Endodermal cell (in vitro differentiated cells): ENCODE data around the gene XYLT1. TPM values are rescaled to one million over a fixed set of nuclear protein-coding genes. Genes with fewer than 3 reads are reported as not detected.
A peak's percentile ranks its signal among the peaks of the same experiment; 100 is the strongest.

ENCODE experiments used
- DNase-seq: peaks from one replicate; pipeline ENCODE4 v3.0.0-alpha.2; 2017
- H3K27ac ChIP-seq: 2 replicates; pipeline ENCODE4 v1.5.1; 2013; ENCODE audit warnings: mild to moderate bottlenecking, low read depth, low read length, moderate library complexity
- H3K27me3 ChIP-seq: 2 replicates; pipeline ENCODE4 v1.6.1; 2013; ENCODE audit warnings: mild to moderate bottlenecking, low read length, moderate library complexity; ENCODE audit not compliant: insufficient read depth, control insufficient read depth, poor library complexity, severe bottlenecking
- H3K36me3 ChIP-seq: 2 replicates; pipeline ENCODE4 v1.7.0; 2013; ENCODE audit warnings: mild to moderate bottlenecking, low read length, moderate library complexity; ENCODE audit not compliant: control insufficient read depth, insufficient read depth
- H3K4me1 ChIP-seq: one replicate; pipeline ENCODE4 v1.7.0; 2013; ENCODE audit warnings: low read length; ENCODE audit not compliant: control insufficient read depth, insufficient read depth
- H3K4me3 ChIP-seq: 2 replicates; pipeline ENCODE4 v1.5.1; 2013; ENCODE audit warnings: mild to moderate bottlenecking, low read length, moderate library complexity
- H3K9ac ChIP-seq: 2 replicates; pipeline ENCODE4 v1.6.1; 2013; ENCODE audit warnings: mild to moderate bottlenecking, low read length, moderate library complexity; ENCODE audit not compliant: poor library complexity, severe bottlenecking; ENCODE audit errors: extremely low read depth
- H3K9me3 ChIP-seq: 2 replicates; pipeline ENCODE4 v1.6.1; 2013; ENCODE audit warnings: mild to moderate bottlenecking, low read length, moderate library complexity; ENCODE audit not compliant: control insufficient read depth
- H3K27ac Mint-ChIP-seq: 2 replicates; pipeline ENCODE4 v1.8.0; 2020; ENCODE audit warnings: mixed read lengths
- H3K27me3 Mint-ChIP-seq: 2 replicates; pipeline ENCODE4 v1.8.0; 2021; ENCODE audit warnings: mild to moderate bottlenecking, mixed read lengths; ENCODE audit not compliant: insufficient read depth
- H3K36me3 Mint-ChIP-seq: 2 replicates; pipeline ENCODE4 v1.8.0; 2020; ENCODE audit warnings: low read depth, mixed read lengths
- H3K4me1 Mint-ChIP-seq: 2 replicates; pipeline ENCODE4 v1.8.0; 2020; ENCODE audit warnings: mixed read lengths
- H3K4me3 Mint-ChIP-seq: 2 replicates; pipeline ENCODE4 v1.8.0; 2020; ENCODE audit warnings: mild to moderate bottlenecking, moderate library complexity, mixed read lengths
- H3K9me3 Mint-ChIP-seq: 2 replicates; pipeline ENCODE4 v1.8.0; 2020; ENCODE audit warnings: mild to moderate bottlenecking, mixed read lengths
- WGBS, 2 experiments: methylation state at CpG; one replicate each; pipeline versions ENCODE4 v1.1.5 to v1.1.7; 2013; ENCODE audit warnings: missing lambda C conversion rate in 2 of 2, mixed read lengths in 1 of 2; ENCODE audit not compliant: insufficient coverage in 1 of 2, insufficient read length in 1 of 2; 5-methylcytosine and 5-hydroxymethylcytosine counted together
- total RNA-seq, 2 donors: library from RNA; stranded (reverse); fragmentation: NEBNext Ultra II Directional in 1 of 2; extraction: Animal tissue kit (Norgen Biotek cat#: 25700) in 1 of 2; gene quantifications; 2 replicates in 1 of 2; 3 replicates in 1 of 2; pipeline ENCODE4 v1.2.1, GENCODE V29; 2021
- TF ChIP-seq, protein P1 (sequence below): fragments of 200-600 bp; sonication (generic); conservative IDR thresholded peaks from 2 replicates; pipeline ENCODE4 v1.5.0; 2021; ENCODE audit warnings: antibody characterized with exemption, mild to moderate bottlenecking

The XYLT1 gene
- total RNA-seq, 2 donors from 2014 or later: 26.8 to 28.5 TPM

DNA sequence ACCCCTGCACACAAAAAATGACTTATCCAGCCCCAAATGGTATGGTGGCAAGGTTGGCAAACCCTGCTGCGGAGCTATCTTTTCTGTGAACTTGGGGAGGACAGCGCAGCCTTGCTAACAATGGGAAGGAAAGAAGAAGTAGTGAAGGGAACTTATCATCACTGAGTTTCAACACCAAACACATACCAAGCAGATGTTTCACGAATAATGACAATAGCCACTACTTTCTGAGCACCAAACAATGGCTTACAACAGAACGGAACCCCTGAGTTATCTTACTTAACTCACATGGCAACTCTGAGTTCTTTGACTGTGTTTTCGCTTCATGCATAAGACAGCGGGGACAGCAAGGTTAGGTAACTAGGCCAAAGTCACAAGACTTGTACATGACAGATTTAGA, 148.9 kb downstream of the XYLT1 start:
- H3K4me3 Mint-ChIP-seq: no peak overlapping the region
- no peak for DNase-seq
- peaks cover 4% of the 10 kb centered on the region for H3K9me3 ChIP-seq
- no peaks in the 10 kb centered on the region for H3K36me3 Mint-ChIP-seq
- H3K27ac ChIP-seq: no peak overlapping the region
- no peaks in the 10 kb centered on the region for H3K36me3 ChIP-seq
- 74 to 76% methylated on average over 6 of the region's 6 CpGs for WGBS, 2 experiments
- peaks cover 6% of the 10 kb centered on the region for H3K9me3 Mint-ChIP-seq
- H3K27ac Mint-ChIP-seq: peak overlapping the region; percentile 2
- peaks cover 12% of the 10 kb centered on the region for H3K4me1 ChIP-seq
- no peaks in the 10 kb centered on the region for H3K27me3 ChIP-seq
- H3K4me1 Mint-ChIP-seq: peaks cover 40% of the 10 kb centered on the region
- H3K27me3 Mint-ChIP-seq: no peaks in the 10 kb centered on the region
- TF ChIP-seq, protein P1, sequence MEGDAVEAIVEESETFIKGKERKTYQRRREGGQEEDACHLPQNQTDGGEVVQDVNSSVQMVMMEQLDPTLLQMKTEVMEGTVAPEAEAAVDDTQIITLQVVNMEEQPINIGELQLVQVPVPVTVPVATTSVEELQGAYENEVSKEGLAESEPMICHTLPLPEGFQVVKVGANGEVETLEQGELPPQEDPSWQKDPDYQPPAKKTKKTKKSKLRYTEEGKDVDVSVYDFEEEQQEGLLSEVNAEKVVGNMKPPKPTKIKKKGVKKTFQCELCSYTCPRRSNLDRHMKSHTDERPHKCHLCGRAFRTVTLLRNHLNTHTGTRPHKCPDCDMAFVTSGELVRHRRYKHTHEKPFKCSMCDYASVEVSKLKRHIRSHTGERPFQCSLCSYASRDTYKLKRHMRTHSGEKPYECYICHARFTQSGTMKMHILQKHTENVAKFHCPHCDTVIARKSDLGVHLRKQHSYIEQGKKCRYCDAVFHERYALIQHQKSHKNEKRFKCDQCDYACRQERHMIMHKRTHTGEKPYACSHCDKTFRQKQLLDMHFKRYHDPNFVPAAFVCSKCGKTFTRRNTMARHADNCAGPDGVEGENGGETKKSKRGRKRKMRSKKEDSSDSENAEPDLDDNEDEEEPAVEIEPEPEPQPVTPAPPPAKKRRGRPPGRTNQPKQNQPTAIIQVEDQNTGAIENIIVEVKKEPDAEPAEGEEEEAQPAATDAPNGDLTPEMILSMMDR: no peak
- H3K4me3 ChIP-seq: no peak overlapping the region
- no peak overlapping the region for H3K9ac ChIP-seq

GRCh38 chr16:17320009-17320408, 150.8 kb downstream of the XYLT1 start:
- no peak overlapping the region for H3K27ac ChIP-seq
- Mint-ChIP-seq H3K27ac (no peak overlapping the region), H3K4me1 (peaks cover 45% of the 10 kb centered on the region), H3K36me3 (no peaks in the 10 kb centered on the region), H3K4me3 (no peak overlapping the region), H3K27me3 (no peaks in the 10 kb centered on the region), H3K9me3 (peaks cover 6% of the 10 kb centered on the region)
- H3K9me3 ChIP-seq: peaks cover 4% of the 10 kb centered on the region
- WGBS, 2 experiments: 85% methylated on average over 2 of the region's 3 CpGs; no CpG with 5 or more reads in 1 of the 2 experiments
- H3K4me1 ChIP-seq: peaks cover 12% of the 10 kb centered on the region
- TF ChIP-seq, protein P1: no peak
- no peak overlapping the region for H3K4me3 ChIP-seq
- H3K36me3 ChIP-seq: no peaks in the 10 kb centered on the region
- no peak for DNase-seq
- H3K9ac ChIP-seq: no peak overlapping the region
- H3K27me3 ChIP-seq: no peaks in the 10 kb centered on the region

DNA sequence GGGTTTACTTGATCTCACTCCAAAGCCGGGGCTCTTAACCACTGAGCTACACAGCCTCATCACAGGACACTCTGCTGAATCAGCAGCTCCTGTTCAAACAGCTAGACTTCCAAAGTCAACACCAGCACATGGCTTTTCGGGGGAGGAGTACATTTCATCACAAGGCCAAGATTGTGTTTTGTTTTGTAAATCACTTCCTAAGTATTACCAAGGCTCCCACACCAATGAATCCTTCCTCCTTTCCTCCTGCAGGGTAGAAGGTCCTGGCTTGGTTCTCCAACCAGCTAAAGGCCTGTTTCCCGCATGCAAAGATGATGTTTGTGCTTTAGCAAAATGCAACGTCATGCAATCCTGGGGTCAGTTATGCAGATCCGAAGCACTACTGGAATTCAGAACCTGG, 152.5 kb downstream of the XYLT1 start:
- Mint-ChIP-seq H3K36me3 (no peaks in the 10 kb centered on the region), H3K4me1 (peaks cover 37% of the 10 kb centered on the region), H3K27me3 (no peaks in the 10 kb centered on the region), H3K27ac (peak overlapping the region; percentile 19), H3K4me3 (no peak overlapping the region), H3K9me3 (no peaks in the 10 kb centered on the region)
- Histone ChIP-seq H3K27me3 (no peaks in the 10 kb centered on the region), H3K27ac (no peak overlapping the region), H3K4me3 (no peak overlapping the region), H3K4me1 (peaks cover 9% of the 10 kb centered on the region), H3K9me3 (no peaks in the 10 kb centered on the region), H3K36me3 (no peaks in the 10 kb centered on the region), H3K9ac (no peak overlapping the region)
- 71 to 72% methylated on average over 5 of the region's 5 CpGs for WGBS, 2 experiments
- DNase-seq: peak; percentile 68
- TF ChIP-seq, protein P1: no peak
